CD4-positive, alpha-beta T cell treated with Interleukin-21 for 1 hour (primary cell): ENCODE measurements around the gene PHF2.
A peak's percentile ranks its signal among the peaks of the same experiment; 100 is the strongest.

ENCODE experiments used
- DNase-seq: peaks from one replicate; pipeline ENCODE4 v3.0.0-alpha.2; 2020

PHF2 gene

DNA sequence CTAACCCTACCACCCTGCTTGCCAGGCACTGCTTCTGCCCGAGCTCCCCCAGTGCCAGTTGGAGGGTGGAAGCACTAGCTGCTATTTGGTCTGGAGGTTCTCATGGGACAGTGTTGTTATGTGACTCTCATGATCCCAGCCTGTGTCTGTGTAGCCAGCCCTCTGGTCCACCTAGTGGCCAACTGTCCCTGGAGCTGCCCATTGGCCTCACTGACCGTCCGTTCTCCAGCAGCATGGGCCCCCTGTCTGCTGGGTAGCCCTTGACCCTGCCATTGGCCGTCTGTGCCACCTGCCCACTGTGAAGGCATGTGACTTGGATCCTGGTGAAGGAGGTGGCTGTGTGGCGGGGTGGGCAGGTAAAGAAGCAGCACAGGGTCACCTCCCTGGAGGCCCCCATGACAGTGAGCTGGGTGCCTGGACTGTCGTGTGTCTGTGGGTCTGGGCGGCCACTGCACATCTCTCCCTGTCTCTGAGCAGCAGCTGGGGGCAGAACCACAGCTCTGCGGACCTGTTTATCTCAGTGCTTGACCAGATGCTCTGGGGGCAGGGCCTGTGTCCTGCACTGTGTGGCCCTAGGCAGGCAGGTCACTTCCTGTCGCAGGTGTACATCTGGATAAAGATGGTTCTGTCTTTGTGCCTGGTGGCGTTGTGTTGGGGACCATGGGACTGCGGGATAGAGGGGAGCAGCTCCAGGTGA, 11.4 kb downstream of the PHF2 start:
- no peak for DNase-seq

DNA sequence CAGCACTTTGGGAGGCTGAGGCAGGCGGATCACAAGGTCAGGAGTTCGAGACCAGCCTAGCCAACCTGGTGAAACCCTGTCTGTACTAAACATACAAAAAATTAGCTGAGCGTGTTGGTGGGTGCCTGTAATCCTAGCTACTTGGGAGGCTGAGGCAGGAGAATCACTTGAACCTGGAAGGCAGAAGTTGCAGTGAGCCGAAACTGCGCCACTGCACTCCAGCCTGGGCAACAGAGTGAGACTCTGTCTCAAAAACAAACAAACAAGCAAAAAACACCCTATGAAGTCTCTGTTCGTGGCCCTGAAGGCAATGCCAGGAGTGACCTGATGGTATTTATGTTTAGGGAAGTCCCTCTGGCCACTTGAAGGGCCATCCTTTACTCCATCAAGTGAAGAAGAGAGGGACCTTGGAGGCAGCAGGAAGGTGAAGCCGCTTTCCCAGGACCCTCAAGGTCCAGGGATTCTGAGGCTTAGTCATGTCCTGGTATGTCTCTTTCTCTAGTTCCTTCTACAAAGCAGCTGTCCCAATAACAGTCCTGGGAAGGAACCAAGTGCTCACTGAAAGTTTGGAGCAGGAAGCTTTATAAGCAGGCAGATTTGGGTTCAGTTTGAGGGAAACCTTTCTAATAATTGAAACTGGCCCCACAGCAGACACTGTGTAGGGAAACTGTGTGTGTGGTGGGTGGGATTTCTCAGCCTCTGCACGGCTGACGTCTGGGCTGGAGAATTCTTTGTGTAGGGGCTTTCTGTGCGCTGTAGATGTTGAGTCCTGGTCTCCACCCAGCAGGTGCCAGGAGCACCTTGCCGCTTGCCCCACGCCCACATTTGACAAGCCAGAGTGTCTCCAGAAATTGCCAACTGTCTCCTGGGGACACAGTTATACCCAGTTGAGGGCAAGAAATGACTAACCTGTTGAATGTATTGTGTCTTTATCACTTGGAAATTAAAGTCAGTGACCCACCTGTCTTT, 12.5 kb downstream of the PHF2 start:
- no peak for DNase-seq

DNA sequence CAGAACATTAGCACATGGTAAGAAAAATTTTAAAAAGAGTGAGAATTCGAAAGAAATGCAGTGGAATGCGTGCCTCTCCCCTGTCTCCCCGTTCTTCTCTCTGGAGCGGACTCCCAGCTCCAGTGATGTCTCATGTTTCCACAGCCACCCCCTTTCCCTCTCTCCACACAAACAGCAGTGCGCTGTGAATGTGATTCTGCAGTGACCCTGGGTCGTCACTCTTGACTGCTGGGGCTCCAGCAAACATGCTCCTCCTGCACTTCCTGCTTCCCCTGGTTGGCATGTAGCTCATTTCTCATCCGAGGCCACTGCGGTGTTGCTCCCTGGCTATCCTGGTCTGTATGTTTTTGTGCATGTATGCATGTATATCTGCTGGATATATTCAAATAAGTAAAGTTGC, 13.3 kb downstream of the PHF2 start:
- DNase-seq = no peak

DNA sequence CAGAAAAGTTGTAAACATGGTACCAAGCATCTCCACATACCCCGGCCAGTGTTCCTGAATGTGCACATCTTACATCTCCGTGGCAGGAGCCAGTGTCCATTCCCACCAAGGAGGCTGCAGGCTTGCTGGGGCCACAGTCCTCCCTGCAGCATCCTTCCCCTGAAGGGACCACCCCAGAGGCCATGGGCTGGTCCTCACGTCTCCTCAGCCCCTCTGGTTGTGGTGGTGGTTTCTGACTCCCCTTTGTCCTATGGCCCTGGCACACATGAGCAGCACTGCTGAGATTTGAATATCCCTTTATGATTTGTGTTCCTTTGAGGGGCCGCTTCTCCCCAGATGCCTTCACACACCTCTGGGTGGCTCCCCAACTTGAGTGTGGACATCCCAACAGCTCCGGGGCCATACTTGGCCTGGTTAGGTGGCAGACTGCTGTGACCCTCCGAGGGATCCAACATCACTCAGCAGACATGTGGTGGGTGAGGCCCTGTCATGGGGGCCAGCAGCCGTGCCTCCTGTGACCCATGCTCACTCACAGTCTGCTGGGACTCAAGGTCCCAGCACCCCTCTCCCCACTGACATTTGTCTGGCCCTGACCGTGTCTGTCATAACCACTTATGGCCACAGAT, 14.3 kb downstream of the PHF2 start:
- DNase-seq = no peak

DNA sequence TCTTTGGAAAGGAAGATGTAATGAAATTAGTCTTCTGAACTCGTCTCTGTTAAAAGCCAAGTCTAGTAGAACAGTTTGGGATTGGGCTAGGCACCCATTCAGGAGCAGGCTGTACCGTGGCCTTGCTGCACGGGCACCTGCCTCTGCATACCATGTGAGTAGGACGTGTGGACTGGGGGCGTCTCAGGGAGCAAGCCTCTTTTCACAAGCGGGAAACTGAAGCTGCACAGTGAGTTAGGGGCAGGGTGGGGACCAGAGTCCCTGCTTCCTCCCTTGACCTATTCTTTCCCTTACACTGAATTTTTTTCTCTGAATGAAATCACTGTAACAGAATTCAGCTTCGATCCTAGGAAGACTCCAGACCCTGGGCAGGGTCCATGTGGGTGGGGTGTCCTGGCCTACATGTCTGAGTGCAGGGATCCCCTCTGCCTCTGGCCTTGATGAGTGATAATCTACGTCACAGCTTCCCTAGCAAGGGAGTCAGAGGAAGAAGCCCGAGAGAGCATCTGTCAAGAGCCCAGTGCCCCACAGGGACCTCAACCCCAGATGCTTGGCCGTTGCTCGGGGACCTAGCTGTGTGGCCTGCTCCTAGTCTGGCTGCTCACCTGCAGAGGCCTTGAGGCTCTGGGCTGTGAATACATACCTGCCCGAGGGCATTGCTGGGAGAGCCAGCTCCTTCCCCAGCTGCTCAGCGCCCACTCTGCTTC, 15.1 kb downstream of the PHF2 start:
- DNase-seq = no peak

DNA sequence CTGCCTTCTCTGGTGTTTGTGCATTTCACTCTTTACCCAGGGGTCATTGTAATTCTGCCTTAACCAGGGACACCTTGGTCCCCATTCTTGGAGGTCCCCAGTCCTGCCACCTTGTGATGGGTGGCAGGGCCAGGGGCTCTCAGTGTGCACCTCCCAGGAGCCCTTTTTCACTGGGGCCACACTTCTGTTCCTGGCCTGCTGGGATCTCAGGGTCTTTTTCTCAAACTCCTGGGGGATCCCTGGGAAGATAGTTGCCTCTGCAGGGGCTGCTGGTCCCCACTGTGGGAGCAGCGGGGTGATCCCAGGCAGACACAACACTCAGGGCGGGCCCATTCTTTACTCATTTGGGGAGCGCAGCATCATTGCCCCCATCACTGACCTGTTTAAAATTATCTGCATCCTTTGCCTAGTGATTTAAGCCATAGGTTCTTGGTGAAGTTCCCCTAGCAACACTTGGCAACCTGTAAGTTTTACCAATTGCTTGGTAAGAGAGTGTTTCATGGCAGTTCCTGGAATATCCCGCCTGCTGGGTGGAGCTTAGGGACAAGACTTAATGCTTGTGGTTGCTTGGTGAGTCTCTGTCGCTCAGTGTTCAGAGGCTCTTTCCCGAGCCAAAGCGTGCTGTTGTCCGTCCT, 15.7 kb downstream of the PHF2 start:
- no peak for DNase-seq

DNA sequence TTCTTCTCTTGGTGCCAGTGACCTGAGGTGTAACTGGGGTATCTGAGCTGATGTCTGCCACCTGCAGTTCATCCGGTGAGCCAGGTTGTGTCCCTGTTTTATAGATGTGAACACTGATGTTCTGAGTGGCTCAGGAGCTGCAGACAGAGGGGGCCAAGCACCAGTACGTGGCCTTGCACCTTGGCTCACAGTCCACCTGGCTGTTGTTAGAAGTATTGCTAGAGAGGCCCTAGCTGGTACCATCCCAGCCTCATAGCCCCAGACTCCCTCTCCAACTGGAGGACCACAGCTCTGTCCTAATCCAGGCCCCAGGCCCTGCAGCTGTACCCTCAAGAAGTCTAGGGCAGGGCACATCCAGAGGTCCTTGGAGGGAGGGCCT, 16.2 kb downstream of the PHF2 start:
- no peak for DNase-seq

DNA sequence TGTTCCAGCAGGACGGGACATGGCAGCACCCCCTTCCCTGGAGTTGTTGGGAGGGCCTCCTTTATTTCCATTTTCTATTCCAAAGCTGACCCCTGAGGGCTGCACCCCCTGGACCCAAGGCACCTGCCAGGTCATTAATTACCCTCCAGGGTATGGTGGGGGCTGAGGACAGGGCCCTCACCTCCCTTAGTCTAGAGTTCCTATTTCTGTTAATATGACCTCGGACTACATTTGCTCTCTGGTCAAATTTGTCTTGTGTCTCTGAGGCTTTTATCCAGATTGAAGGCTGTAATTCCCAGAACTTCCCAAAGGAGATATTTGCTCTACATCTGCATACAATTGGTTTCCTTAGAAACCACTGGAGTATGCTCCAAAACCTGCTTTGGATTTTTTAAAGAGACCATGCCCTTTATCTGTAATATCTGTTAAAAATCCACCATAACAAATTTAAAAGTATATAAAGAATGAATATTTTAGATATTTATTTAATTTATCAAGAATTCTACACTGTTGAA, 16.8 kb downstream of the PHF2 start:
- no peak for DNase-seq

DNA sequence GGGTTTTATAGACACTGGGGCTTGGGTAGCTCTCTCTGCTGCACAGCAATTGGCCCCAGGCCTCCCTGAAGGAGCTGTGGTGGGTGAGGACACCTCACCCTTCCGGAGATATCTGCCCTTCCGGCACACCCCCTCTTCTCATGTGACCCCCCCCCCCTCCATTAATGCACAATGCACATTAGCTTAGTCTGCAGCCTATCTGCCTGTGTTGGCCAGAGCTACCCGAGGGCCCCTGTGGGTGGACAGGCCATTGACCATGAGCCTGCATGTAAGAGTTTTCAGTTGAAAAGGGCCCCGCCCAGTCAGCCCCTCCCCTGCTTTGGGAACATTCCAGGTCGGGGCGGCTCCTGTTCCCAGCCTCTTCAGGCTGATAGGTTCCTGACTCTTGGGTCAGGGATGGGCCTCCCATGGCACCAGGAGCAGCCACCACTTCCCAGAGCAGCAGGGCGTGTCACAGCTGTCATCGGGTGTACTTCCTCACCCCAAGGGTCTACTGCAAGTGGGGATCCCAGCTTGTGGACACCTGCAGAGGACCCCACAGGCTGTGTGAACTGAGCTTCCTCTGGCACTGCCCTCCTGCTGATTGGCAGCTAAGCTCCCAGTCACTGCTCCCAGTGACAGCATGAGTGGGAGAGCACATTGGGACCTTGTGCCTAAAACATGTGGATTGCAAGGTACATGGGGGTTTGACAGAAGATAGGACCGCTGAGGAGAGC, 17.8 kb downstream of the PHF2 start:
- DNase-seq = no peak

DNA sequence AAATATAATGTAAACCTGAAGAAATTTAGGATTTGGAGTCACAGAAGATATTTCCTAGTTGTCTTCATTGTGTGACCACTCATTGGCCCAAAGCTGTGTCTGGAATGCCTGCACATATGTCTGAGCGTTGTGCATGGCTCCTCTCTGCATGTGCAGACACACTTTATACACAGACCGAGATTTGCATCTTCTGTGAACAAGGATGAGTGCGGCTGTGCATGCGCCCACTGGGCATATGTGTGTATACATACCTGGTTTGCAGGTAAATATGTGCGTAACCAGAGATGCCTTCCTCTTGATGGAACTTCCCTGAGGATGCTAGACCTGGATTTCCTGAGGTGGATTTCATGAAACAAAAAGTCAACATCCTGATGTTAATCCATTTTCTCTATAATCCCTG, 19.1 kb downstream of the PHF2 start:
- DNase-seq = no peak

DNA sequence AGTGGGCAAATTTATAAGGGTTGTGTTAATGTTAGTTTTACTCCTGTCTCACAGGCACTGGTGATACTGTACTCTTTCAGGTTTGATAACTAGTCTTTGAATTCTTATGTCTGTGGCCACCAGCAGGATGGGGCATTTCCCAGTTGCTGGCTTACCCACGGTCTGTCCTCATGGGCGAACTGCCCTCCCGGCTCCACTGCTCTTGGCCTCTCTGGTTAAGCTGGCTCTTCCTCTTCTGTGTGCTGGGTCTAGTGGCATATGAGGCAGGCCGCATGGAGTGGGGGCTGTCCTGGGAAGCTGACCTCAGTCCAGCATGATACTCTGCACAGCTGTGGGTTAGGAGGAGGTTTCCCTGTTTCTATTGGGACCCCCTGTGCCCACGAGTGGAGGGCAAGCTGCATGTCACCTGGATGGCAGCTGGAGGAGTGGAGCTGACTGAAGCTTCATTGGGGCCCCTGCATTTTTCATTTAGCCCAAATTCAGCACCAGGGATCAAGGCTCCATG, 19.5 kb downstream of the PHF2 start:
- DNase-seq = no peak

DNA sequence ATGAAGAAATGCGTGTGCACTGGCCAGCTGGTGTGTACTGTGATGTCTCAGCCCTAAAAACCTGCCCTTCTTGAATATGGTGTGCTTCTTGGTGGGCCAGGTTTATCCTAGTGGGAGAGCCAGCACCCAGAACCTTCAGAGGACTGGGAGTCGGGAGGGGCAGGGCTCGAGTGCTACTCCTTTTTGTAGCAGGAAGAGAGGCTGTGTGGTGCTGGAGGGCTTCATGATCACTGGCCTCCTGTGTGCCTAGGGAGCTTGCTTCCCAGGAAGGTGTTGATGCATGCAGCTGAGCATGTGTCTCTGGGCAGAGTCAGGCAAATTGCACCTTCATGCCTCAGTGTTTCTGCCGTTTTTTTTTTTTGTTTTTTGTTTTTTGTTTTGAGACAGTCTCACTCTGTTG, 20.0 kb downstream of the PHF2 start:
- no peak for DNase-seq

DNA sequence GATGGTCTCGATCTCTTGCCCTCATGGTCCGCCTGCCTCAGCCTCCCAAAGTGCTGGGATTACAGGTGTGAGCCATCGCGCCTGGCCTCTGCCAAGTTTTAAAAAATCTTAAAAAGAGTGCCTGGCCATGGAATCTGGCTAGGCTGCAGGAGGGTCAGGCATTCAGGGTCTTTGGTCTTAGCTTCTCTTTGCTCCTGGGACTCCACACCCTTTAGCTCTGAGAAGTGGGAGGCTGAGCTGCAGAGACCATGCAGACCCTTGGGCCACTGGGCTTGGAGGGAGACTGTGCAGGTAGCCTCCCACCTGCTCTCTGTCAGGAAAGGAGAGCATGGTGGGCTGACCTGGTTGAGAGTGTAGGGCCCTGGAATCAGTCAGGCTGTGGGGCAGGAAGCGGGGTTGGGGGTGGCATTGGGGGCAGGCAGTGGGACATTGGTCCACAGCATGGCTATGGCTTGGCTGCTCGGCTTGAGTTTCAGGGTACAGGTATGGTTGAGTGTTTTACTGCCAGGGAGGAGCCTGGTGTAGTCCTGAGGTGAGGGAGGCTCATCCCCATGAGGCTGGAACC, 20.8 kb downstream of the PHF2 start:
- no peak for DNase-seq

DNA sequence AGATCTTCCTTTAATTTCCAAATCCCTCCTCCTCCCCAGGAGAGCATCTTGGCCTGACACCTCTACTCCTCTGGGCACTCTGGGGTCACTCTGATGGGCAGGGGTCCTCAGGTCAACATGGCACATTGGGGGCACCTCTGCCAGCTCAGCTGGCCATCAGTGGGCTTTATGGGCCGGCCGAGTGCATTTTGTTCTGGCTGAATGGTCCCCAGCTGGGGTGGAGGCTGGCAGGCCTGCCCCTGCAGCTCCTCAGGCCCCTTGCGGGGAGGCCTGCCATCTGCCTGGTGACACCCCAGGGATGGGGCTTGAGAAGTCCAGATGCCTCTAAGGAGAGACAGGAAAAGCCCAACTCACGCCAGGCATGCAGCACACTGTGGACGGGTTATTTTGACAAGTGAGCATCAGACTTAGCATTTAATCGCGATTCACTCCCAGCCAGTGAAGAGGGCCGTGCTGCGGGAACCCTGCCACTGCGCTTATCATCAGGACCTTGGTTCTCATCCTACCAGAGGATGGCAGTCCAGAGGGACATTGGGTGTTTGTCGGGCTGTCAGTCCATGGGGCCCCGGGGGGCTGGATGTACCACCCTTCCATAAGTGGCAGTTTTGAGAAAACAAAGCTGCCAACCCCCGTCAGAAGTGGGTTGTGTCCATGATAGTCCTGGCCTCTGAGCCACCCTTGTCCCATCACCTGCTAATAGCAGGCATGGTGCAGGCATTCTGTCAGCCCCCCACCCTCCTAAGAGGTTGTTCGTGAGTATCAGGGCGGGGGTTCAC, 21.7 kb downstream of the PHF2 start:
- DNase-seq = no peak

DNA sequence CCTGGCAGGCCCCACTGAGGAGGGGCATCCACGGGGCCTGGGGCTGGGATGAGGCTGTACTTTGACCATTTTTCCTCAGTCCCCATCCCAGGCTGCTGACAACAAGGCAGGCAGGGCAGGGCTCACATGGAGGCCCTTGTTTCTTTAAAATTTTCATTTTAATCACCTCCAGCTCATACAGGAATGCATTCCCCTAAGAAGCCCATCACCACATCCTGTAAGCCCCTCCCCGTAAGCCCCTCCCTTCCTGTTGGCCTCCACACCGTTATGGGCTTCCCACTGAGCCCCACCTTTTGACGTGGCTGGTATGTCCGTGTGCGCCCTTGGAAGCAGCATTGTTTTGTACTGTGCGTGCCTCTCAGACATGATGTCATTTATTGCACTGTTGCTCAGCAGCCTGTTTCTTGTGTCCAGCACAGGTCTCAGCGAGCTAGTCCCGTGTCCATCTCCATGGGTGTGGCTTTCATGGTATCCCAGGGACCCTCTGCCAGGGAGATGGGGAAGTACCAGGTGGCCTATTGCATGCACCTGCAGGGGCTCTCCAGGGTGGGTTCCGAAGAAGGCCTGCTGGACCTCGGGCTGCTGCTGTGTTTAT, 22.4 kb downstream of the PHF2 start:
- DNase-seq = no peak

DNA sequence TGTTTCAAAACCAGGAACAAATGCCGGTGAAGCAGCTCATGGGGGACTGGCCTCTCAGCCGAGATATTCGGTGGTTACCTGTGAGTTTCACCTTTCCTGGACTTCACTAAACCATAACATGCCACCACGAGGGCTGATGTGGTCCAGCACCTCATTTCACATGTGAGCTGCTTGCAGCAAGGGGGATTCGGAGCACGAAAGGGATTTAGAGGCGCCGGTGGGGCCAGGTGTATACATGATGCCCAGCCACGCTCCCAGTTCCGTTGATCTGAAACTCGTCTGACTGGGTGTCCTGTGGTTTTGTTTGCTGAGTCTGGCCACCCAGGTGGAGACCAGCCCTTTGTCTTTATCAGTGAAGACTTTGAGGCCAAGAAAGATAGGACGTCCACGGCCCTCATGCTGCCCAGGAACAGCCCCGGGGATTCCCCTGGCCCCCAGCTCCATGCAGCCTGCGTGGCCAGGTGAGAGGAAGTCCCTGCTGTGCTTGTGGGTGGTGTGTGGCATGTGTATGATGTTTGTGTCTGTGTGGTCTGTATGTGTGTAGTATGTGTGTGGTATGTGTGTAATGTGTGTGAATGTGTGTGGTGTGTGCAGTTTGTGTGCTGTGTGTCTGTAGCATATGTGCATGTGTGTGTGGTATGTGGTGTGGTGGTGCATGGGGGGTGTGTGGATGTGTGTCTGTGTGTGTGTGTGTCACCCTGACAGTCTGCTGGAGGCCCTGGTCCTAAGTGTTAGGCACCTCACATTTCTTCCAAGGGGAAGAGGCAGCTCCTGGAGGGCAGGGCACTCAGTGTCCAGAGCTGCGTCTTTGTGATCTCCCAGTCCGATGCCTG, 23.4 kb downstream of the PHF2 start:
- DNase-seq = peak; percentile 8

DNA sequence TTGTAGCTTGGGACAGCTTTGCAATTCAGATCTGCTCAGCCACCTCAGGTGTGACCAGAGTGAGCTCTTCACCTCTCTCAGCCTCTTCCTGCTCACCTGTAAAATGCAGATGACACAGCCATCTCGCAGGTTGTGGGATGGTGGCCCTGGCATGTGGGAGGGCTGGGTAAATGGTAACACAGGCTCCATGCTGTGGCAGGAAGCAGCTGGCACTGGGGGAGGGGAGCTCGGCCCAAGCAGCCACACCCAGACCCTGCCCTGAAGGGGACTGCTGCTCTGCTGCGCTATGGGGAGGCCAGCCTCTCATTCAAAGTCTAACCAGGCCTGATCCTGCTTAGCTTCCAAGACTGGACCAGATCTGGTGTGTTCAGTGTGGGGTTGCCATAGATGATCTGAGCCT, 24.1 kb downstream of the PHF2 start:
- DNase-seq = no peak

DNA sequence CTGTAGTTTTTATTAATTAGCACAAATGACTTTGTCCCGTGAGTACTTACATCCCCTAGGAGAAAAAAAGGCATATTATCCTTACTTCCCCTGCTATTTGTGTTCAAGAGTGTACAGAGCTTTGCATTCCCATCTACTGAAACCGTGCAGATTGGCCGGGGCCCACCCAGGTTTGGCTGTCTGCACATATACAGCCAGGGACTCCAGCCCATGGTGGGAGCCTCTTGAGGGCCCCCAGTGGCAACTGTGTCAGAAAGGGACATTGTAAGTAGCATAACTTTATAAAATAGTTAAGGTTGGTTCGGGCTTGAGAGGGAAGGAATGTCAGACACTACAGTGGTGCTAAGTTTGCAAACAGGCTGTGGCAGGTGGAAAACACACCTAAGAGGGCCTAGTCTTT, 24.7 kb downstream of the PHF2 start:
- DNase-seq = no peak

DNA sequence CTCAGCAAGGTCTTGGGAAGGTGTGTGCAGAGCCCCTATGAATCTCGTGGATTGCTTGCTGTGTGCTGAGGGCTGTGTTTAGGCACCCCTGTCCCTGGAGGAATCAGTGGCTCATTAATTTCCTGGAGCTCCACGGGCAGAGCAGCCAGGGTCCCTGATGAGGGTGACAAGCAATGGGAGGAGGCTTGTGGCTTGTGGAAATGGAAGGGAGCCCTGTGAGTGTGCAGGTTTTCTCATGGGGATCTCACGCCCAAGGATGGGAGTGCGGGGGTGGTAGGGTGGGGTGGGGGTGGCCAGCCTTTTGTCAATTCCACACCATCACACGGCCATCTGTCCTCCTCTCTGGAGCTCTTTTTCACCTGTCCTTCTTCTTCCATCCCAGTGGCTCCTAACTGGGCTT, 25.3 kb downstream of the PHF2 start:
- DNase-seq = no peak
